ENCODE results near the gene CRISPLD2. TPM values are rescaled to one million over a fixed set of nuclear protein-coding genes. Genes with fewer than 3 reads are reported as not detected.

Gene CRISPLD2
- total RNA-seq, 2 experiments from 2014 or later, result 2.0 to 2.6 TPM

DNA sequence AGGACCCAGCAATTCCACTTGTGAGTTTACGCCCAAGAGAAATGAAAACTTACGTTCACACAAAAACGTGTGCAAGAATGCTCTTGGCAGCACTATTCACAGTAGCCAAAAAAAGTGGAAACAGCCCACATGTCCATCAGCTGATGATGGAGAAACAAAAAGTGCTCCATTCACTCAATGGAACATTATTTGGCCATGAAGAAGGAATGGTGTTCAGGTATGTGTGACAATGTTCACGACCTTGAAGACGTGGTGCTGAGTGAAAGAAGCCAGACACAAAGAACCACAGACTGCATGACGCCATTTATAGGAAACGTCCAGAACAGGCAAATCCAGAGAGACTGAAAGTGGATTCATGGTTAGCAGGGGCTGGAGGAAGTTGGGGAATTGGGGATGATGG, 106.7 kb downstream of the CRISPLD2 start:
- DNase-seq, result no peak
- Mint-ChIP-seq H3K4me3 (no peak overlapping the region), H3K36me3 (ENCODE audit: low read depth) (no peaks in the 10 kb centered on the region), H3K4me1 (ENCODE audit: low read depth) (no peaks in the 10 kb centered on the region), H3K27ac (no peak overlapping the region), H3K27me3 (no peaks in the 10 kb centered on the region), H3K9me3 (no peaks in the 10 kb centered on the region)
- Histone ChIP-seq H3K4me3 (ENCODE audit: low read length) (no peak overlapping the region), H3K27me3 (ENCODE audit: control insufficient read depth in 1 of 2, insufficient read depth in 2 of 2, low read length in 2 of 2) (no peaks in the 10 kb centered on the region), H3K27ac (ENCODE audit: low read depth in 1 of 2, low read length in 2 of 2) (no peak overlapping the region), H3K4me1 (ENCODE audit: insufficient read depth, low read length) (peaks cover 8% of the 10 kb centered on the region), H3K9me3 (ENCODE audit: control insufficient read depth in 1 of 2, insufficient read depth in 1 of 2, low read length in 2 of 2) (peaks cover 0 to 15% of the 10 kb centered on the region in 2 experiments), H3K36me3 (ENCODE audit: insufficient read depth, low read length) (no peaks in the 10 kb centered on the region)
- ChIA-PET CTCF (interaction anchor here (1.8 kb wide), 1 partner anchor 160 kb away, joined by 5 read pairs; no protein-coding TSS in a partner anchor), POLR2A (no interaction called here)
- no peak for ATAC-seq (ENCODE audit: poor library complexity)
- TF ChIP-seq, protein P1, sequence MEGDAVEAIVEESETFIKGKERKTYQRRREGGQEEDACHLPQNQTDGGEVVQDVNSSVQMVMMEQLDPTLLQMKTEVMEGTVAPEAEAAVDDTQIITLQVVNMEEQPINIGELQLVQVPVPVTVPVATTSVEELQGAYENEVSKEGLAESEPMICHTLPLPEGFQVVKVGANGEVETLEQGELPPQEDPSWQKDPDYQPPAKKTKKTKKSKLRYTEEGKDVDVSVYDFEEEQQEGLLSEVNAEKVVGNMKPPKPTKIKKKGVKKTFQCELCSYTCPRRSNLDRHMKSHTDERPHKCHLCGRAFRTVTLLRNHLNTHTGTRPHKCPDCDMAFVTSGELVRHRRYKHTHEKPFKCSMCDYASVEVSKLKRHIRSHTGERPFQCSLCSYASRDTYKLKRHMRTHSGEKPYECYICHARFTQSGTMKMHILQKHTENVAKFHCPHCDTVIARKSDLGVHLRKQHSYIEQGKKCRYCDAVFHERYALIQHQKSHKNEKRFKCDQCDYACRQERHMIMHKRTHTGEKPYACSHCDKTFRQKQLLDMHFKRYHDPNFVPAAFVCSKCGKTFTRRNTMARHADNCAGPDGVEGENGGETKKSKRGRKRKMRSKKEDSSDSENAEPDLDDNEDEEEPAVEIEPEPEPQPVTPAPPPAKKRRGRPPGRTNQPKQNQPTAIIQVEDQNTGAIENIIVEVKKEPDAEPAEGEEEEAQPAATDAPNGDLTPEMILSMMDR (IDR thresholded peaks at IDR 0.05), result no peak
- intact Hi-C loops (cut with DNase I, micrococcal nuclease), result loop anchor here in 1 of 2 experiments (5.0 kb wide), 1 partner anchor 161 kb away; no protein-coding TSS in a partner anchor

DNA sequence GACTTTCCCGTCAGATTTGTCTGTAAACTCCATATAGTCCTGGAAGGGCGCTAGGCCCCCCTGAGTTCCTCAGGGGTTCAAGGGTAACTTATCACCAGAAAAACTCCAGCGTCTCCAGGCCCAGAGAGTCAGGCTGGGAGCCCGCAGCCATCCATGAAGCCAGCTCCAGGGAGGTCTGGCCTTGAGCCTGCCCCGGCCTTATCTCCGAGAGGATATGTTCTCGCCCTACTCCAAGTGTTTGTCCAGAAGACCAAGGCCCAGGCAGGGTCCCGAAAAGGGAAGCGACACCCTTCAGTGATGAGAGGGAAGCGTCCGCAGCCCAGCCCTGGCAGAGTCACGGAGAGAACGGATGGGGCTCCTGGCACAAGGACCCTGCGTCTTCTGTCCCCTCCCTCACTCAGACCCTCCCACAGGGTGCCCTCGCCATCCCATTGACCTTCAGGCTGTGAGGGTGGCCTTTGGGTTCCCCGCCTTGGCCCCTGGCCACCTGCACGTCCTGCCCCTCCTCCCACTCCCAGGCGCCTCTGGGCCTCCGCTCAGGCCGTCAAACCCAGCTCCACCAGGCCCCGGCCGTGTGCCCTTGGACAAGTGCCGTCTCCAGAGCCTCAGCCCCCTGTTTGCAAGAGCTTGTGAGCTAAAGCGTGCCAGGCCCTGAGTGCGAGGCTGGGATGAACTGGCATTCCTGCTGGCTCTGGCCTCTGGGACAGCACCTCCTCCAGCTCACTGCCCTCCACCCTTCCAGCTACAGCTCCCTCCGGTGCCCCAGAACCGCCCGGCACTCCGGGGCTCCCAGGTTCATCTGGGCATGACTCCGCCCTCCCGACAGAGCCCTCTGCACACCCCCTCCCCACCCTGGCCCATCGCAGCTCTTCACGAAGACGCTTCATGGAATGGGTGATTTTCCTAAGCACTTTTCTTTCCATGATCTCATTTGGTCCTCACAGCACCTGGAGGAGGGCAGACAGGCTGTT, 108.1 kb downstream of the CRISPLD2 start:
- Mint-ChIP-seq H3K27me3 (no peaks in the 10 kb centered on the region), H3K4me3 (no peak overlapping the region), H3K36me3 (ENCODE audit: low read depth) (no peaks in the 10 kb centered on the region), H3K27ac (no peak overlapping the region), H3K4me1 (ENCODE audit: low read depth) (no peaks in the 10 kb centered on the region), H3K9me3 (no peaks in the 10 kb centered on the region)
- POLR2A ChIA-PET, result no interaction called here
- H3K27ac ChIP-seq (ENCODE audit: low read depth in 1 of 2, low read length in 2 of 2), result no peak overlapping the region
- peaks cover 0 to 20% of the 10 kb centered on the region in 2 experiments for H3K9me3 ChIP-seq (ENCODE audit: control insufficient read depth in 1 of 2, insufficient read depth in 1 of 2, low read length in 2 of 2)
- intact Hi-C loops (cut with DNase I, micrococcal nuclease), result loop anchor here in 1 of 2 experiments (5.0 kb wide), 1 partner anchor 159 kb away; no protein-coding TSS in a partner anchor
- ATAC-seq (ENCODE audit: poor library complexity) (no peak), DNase-seq (no peak)
- peaks cover 8% of the 10 kb centered on the region for H3K4me1 ChIP-seq (ENCODE audit: insufficient read depth, low read length)
- H3K27me3 ChIP-seq (ENCODE audit: control insufficient read depth in 1 of 2, insufficient read depth in 2 of 2, low read length in 2 of 2), result no peaks in the 10 kb centered on the region
- H3K4me3 ChIP-seq (ENCODE audit: low read length), result no peak overlapping the region
- H3K36me3 ChIP-seq (ENCODE audit: insufficient read depth, low read length), result no peaks in the 10 kb centered on the region
- TF ChIP-seq, protein P1 (IDR thresholded peaks at IDR 0.05), result no peak
- CTCF ChIA-PET, result no interaction called here

DNA sequence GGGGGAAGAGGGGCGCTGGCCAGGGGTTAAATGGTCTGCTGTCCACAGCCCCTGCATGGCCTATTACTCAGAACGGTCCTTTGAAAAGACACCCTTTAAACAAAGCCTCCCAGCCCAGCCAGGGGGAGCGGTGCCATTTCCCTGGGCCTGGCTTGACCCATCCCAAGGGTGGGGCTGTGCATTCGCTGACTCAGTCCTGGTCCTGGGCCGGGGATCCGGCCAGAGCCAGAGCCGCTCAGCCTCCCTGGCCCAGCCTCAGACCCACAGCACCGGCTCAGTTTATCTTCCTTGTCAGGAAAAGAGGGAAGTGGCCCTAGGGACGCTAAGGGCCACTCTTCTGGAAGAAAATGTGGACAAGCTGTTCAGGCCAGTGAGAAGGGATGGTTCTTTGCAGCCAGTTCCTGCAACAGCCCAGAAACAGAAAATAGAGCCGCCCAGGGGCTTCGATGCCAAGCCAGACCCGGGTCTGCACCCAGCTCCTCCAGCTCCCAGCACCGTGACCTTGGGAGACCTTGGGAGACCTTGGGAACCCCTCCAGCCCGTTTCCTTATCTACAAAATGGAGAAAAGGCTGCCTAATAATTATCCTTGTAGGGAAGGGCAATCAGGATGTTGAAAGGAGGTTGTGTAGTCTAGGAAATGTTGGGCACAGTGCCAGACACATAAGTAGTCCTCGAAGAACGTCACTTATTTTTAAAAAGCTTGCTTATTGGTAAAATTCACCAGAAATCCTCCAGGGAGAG, 109.1 kb downstream of the CRISPLD2 start:
- no peaks in the 10 kb centered on the region for H3K36me3 ChIP-seq (ENCODE audit: insufficient read depth, low read length)
- DNase-seq (no peak), ATAC-seq (ENCODE audit: poor library complexity) (no peak)
- H3K27ac Mint-ChIP-seq, result no peak overlapping the region
- ChIA-PET CTCF (no interaction called here), POLR2A (no interaction called here)
- H3K4me3 Mint-ChIP-seq, result no peak overlapping the region
- H3K27me3 Mint-ChIP-seq, result no peaks in the 10 kb centered on the region
- intact Hi-C loops (cut with DNase I, micrococcal nuclease), result loop anchor here in 1 of 2 experiments (5.0 kb wide), 1 partner anchor 158 kb away; no protein-coding TSS in a partner anchor
- H3K4me3 ChIP-seq (ENCODE audit: low read length), result no peak overlapping the region
- no peaks in the 10 kb centered on the region for H3K4me1 Mint-ChIP-seq (ENCODE audit: low read depth)
- no peaks in the 10 kb centered on the region for H3K27me3 ChIP-seq (ENCODE audit: control insufficient read depth in 1 of 2, insufficient read depth in 2 of 2, low read length in 2 of 2)
- H3K36me3 Mint-ChIP-seq (ENCODE audit: low read depth), result no peaks in the 10 kb centered on the region
- H3K4me1 ChIP-seq (ENCODE audit: insufficient read depth, low read length), result peaks cover 8% of the 10 kb centered on the region
- TF ChIP-seq, protein P1 (IDR thresholded peaks at IDR 0.05), result no peak
- no peak overlapping the region for H3K27ac ChIP-seq (ENCODE audit: low read depth in 1 of 2, low read length in 2 of 2)
- H3K9me3 Mint-ChIP-seq, result no peaks in the 10 kb centered on the region
- peaks cover 0 to 20% of the 10 kb centered on the region in 2 experiments for H3K9me3 ChIP-seq (ENCODE audit: control insufficient read depth in 1 of 2, insufficient read depth in 1 of 2, low read length in 2 of 2)
